A549 (cell line): ENCODE measurements around the gene GNAI2. TPM values are rescaled to one million over a fixed set of nuclear protein-coding genes. Genes with fewer than 3 reads are reported as not detected.
"Not testable (repeated sequence)": the region's sequence is repeated elsewhere in the genome, so short reads cannot be mapped to it uniquely, and the experiment has no call there.

Experiments
- ATAC-seq, 2 experiments: fragments of 200-7000 bp in 1 of 2; fragments of >200 bp in 1 of 2; cut with Nextera tagmentation in 1 of 2; cut with Tn5 transposase in 1 of 2; 3 replicates each; pipeline versions ENCODE4 v1.8.0 to v1.9.1; 2018 to 2020; ENCODE audit warnings: mild to moderate bottlenecking in 1 of 2, moderate library complexity in 1 of 2
- CTCF ChIA-PET: fragments of 300-600 bp; sonication (Branson Sonifier 250); formaldehyde crosslinking; extraction: SDS; loops from one replicate; lab custom pipeline; 2021; ENCODE audit warnings: antibody characterized with exemption, inconsistent platforms; lab: Yijun Ruan, JAX
- POLR2A ChIA-PET: fragments of 350-600 bp; formaldehyde crosslinking; extraction: SDS; loops from one replicate; lab custom pipeline; 2021; ENCODE audit warnings: antibody characterized with exemption, inconsistent platforms; lab: Yijun Ruan, JAX
- DNase-seq, 2 experiments: peaks; one replicate each; pipeline versions ENCODE4 v3.0.0 to v3.0.0-alpha.2; 2011 to 2016; ENCODE audit warnings: low read depth in 1 of 2, low spot score in 1 of 2
- FAIRE-seq: peaks from 2 replicates; lab custom pipeline; 2011; peaks lifted over from hg19 to GRCh38; lab: Jason Lieb, UNC
- H3K27ac ChIP-seq, 2 experiments: fragments of >200 bp; sonication (Bioruptor Twin); formaldehyde crosslinking; 3 replicates each; pipeline ENCODE4 v1.5.1; 2016 to 2017
- H3K4me1 ChIP-seq: fragments of >200 bp; sonication (Bioruptor Twin); formaldehyde crosslinking; 3 replicates; pipeline ENCODE4 v1.6.1; 2016
- H3K4me2 ChIP-seq: fragments of >200 bp; sonication (Bioruptor Twin); formaldehyde crosslinking; 3 replicates; pipeline ENCODE4 v1.6.1; 2016
- H3K4me3 ChIP-seq: fragments of >200 bp; sonication (Bioruptor Twin); formaldehyde crosslinking; 3 replicates; pipeline ENCODE4 v1.5.1; 2016
- H3K9me3 ChIP-seq: fragments of >200 bp; sonication (Bioruptor Twin); formaldehyde crosslinking; 3 replicates; pipeline ENCODE4 v1.6.1; 2016
- ATOH8 ChIP-seq: fragments of 250-450 bp; sonication (Bioruptor Pico); IDR thresholded peaks from 2 replicates; pipeline ENCODE4 v1.5.0; 2020; ENCODE audit warnings: low read depth, mild to moderate bottlenecking, moderate library complexity
- BCL3 ChIP-seq: fragments of >200 bp; sonication (Bioruptor Twin); formaldehyde crosslinking; IDR thresholded peaks from 3 replicates; pipeline ENCODE4 v1.6.1; 2016
- CBX2 ChIP-seq: fragments of 200-600 bp; sonication (generic); IDR thresholded peaks from 2 replicates; pipeline ENCODE4 v1.6.1; 2016; ENCODE audit warnings: low read depth, mild to moderate bottlenecking, borderline replicate concordance
- CTCF ChIP-seq: fragments of >200 bp; sonication (Bioruptor Twin); formaldehyde crosslinking; IDR thresholded peaks from 3 replicates; pipeline ENCODE4 v1.5.1; 2016
- ELK1 ChIP-seq: fragments of 150-350 bp; IDR thresholded peaks from 2 replicates; pipeline ENCODE4 v1.6.1; 2014; ENCODE audit warnings: low read depth, mild to moderate bottlenecking, low read length
- FOXS1 ChIP-seq: fragments of 250-450 bp; sonication (Bioruptor Pico); IDR thresholded peaks from 2 replicates; pipeline ENCODE4 v1.5.0; 2020; ENCODE audit warnings: mild to moderate bottlenecking, moderate library complexity
- HDAC2 ChIP-seq: fragments of 200-600 bp; sonication (generic); IDR thresholded peaks from 2 replicates; pipeline ENCODE4 v1.6.1; 2016
- HOXA7 ChIP-seq: fragments of 250-450 bp; sonication (Bioruptor Pico); IDR thresholded peaks from 2 replicates; pipeline ENCODE4 v1.5.0; 2020; ENCODE audit warnings: mild to moderate bottlenecking, moderate library complexity
- JUN ChIP-seq, 2 experiments: fragments of >200 bp; sonication (Bioruptor Twin); formaldehyde crosslinking; IDR thresholded peaks; 2 replicates in 1 of 2; 3 replicates in 1 of 2; pipeline ENCODE4 v1.6.1; 2016 to 2017
- MAX ChIP-seq: IDR thresholded peaks from 2 replicates; pipeline ENCODE4 v1.6.1; 2012
- MYC ChIP-seq: IDR thresholded peaks from 2 replicates; pipeline ENCODE4 v1.6.1; 2012; ENCODE audit warnings: mild to moderate bottlenecking, inconsistent platforms, low read length, improper control_type of control experiment, borderline replicate concordance
- NFE2L2 ChIP-seq: fragments of 150-350 bp; conservative IDR thresholded peaks from 2 replicates; pipeline ENCODE4 v1.6.1; 2014; ENCODE audit warnings: low read length
- NR3C1 ChIP-seq: fragments of >200 bp; sonication (Bioruptor Twin); formaldehyde crosslinking; IDR thresholded peaks from 3 replicates; pipeline ENCODE4 v1.6.1; 2017
- POLR2A ChIP-seq: IDR thresholded peaks from 2 replicates; pipeline ENCODE4 v1.6.1; 2012; ENCODE audit warnings: mild to moderate bottlenecking, low read length
- RARB ChIP-seq: fragments of 250-450 bp; sonication (Bioruptor Pico); IDR thresholded peaks from 2 replicates; pipeline ENCODE4 v1.8.0; 2021; ENCODE audit warnings: mild to moderate bottlenecking, moderate library complexity
- RFX5 ChIP-seq: fragments of 450-650 bp; IDR thresholded peaks from 2 replicates; pipeline ENCODE4 v1.7.1; 2014; ENCODE audit warnings: antibody characterized with exemption, mild to moderate bottlenecking, moderate library complexity
- SREBF2 ChIP-seq: fragments of 450-650 bp; IDR thresholded peaks from 2 replicates; pipeline ENCODE4 v1.6.1; 2014; ENCODE audit warnings: mild to moderate bottlenecking, moderate library complexity
- USF2 ChIP-seq: fragments of 450-650 bp; IDR thresholded peaks from 2 replicates; pipeline ENCODE4 v1.6.1; 2014; ENCODE audit warnings: antibody characterized with exemption
- ZC3H11A ChIP-seq: fragments of 450-650 bp; IDR thresholded peaks from 2 replicates; pipeline ENCODE4 v1.6.1; 2014; ENCODE audit warnings: antibody characterized with exemption, mild to moderate bottlenecking
- ZFP36 ChIP-seq: fragments of 450-650 bp; IDR thresholded peaks from 2 replicates; pipeline ENCODE4 v1.6.1; 2014; ENCODE audit warnings: borderline replicate concordance; ENCODE audit not compliant: partially characterized antibody
- WGBS: methylation state at CpG from one replicate; pipeline ENCODE4 v1.1.6; 2017; ENCODE audit errors: missing lambda C conversion rate; 5-methylcytosine and 5-hydroxymethylcytosine counted together
- polyA plus RNA-seq, 4 experiments: library from polyadenylated mRNA; depleted of rRNA in 3 of 4; stranded (reverse); fragments of >200 nt; fragmentation: RNase III in 1 of 4; extraction: RNeasy Plus Mini Kit Qiagen cat#74134 plus additional on column Dnase treatment in 1 of 4; gene quantifications; 2 replicates in 3 of 4; 3 replicates in 1 of 4; pipeline ENCODE4 v1.2.3, GENCODE V29; 2011 to 2017

The GNAI2 gene
- polyA plus RNA-seq, 2 of the 4 experiments (the other 2 are of a cell fraction), result 47.4 to 67.8 TPM

- TF ChIP-seq USF2 (no peak), MYC (0 out of 2 replicates have a peak, but pooled peaks have one; percentile 47), HOXA7 (CRISPR knock-in tag) (no peak), RARB (CRISPR knock-in tag) (no peak)
Observed at GRCh38 chr3:50227390-50228183, 8.4 kb upstream of the GNAI2 start (continued).

- peak overlapping the region; percentile 80 to 97 for H3K27ac ChIP-seq
- H3K4me3 ChIP-seq, result peak overlapping the region; percentile 59
- not testable (repeated sequence) for H3K4me1 ChIP-seq, FAIRE-seq, H3K9me3 ChIP-seq, ATAC-seq, DNase-seq
- H3K4me2 ChIP-seq, result peak overlapping the region; percentile 86
- 71% methylated on average over 15 of the region's 15 CpGs for WGBS
- ChIA-PET CTCF (interaction anchor here (0.6 to 25.9 kb wide), 11 partner anchors 10 to 198 kb away, joined by 3 to 550 read pairs (median 55); partner anchors contain the start of genes GNAI2, GNAT1, LSMEM2 and SEMA3B), POLR2A (interaction anchor here (2.4 kb wide), 1 partner anchor 18 kb away, joined by 11 read pairs; no protein-coding TSS in a partner anchor)
Observed at GRCh38 chr3:50228184-50228763, 7.7 kb upstream of the GNAI2 start.

GRCh38 chr3:50229490-50229889 lies 6.5 kb upstream of the GNAI2 start:
- Histone ChIP-seq H3K4me1 (peaks cover 8% of the 10 kb centered on the region; the same call in 1 of the 3 replicates), H3K4me2 (no peak overlapping the region), H3K9me3 (no peaks in the 10 kb centered on the region), H3K4me3 (no peak overlapping the region), H3K27ac (0 out of 6 replicates have a peak overlapping the region, but pooled peaks of 1 of the 2 experiments have one; percentile 26)
- WGBS, result 98% methylated on average over 3 of the region's 3 CpGs
- no peak for FAIRE-seq
- ChIA-PET POLR2A (interaction anchor here (0.8 kb wide), 1 partner anchor 17 kb away, joined by 3 read pairs; no protein-coding TSS in a partner anchor), CTCF (interaction anchor here (1.2 to 25.9 kb wide), 6 partner anchors 9 to 45 kb away, joined by 5 to 550 read pairs (median 56); partner anchors contain the start of genes GNAI2 and GNAT1)
- no peak for ATAC-seq
- TF ChIP-seq ELK1 (no peak), RARB (CRISPR knock-in tag) (no peak), JUN (IDR thresholded peaks at IDR 0.05) (no peak), CTCF (no peak), CBX2 (no peak), ATOH8 (no peak), HDAC2 (no peak), RFX5 (no peak), POLR2A (no peak), MAX (no peak), SREBF2 (no peak), NFE2L2 (no peak), BCL3 (no peak), ZFP36 (no peak), NR3C1 (no peak), ZC3H11A (no peak), USF2 (no peak), FOXS1 (no peak)
- DNase-seq, result no peak
